ENCODE results near the gene SLC38A7.

The SLC38A7 gene

GRCh38 chr16:58658796-58659211 is 25.8 kb downstream of the SLC38A7 start:
- no peak for TF ChIP-seq CTCF (conservative IDR thresholded peaks at IDR 0.05; ENCODE audit: low read depth, low read length)
- peak; percentile 65 for DNase-seq (ENCODE audit: low read depth)
- no peak overlapping the region for H3K4me3 ChIP-seq (ENCODE audit: low read depth, low read length)

- DNase-seq (ENCODE audit: low read depth) = no peak
- TF ChIP-seq CTCF (conservative IDR thresholded peaks at IDR 0.05; ENCODE audit: low read depth, low read length) = no peak
- H3K4me3 ChIP-seq (ENCODE audit: low read depth, low read length) = no peak overlapping the region
Measured at GRCh38 chr16:58656899-58657298, 27.7 kb downstream of the SLC38A7 start.

- no peak overlapping the region for H3K4me3 ChIP-seq (ENCODE audit: low read depth, low read length)
- TF ChIP-seq CTCF (conservative IDR thresholded peaks at IDR 0.05; ENCODE audit: low read depth, low read length) = no peak
- no peak for DNase-seq (ENCODE audit: low read depth)
Measured at GRCh38 chr16:58655215-58655596, 29.4 kb downstream of the SLC38A7 start.

GRCh38 chr16:58654560-58655214 is 29.9 kb downstream of the SLC38A7 start:
- no peak for TF ChIP-seq CTCF (conservative IDR thresholded peaks at IDR 0.05; ENCODE audit: low read depth, low read length)
- H3K4me3 ChIP-seq (ENCODE audit: low read depth, low read length) = no peak overlapping the region
- DNase-seq (ENCODE audit: low read depth) = no peak

- no peak for TF ChIP-seq CTCF (conservative IDR thresholded peaks at IDR 0.05; ENCODE audit: low read depth, low read length)
- DNase-seq (ENCODE audit: low read depth) = peak; percentile 67
Measured at GRCh38 chr16:58652741-58653140, 31.8 kb downstream of the SLC38A7 start.

GRCh38 chr16:58651965-58652348 is 32.6 kb downstream of the SLC38A7 start:
- H3K4me3 ChIP-seq (ENCODE audit: low read depth, low read length) = no peak overlapping the region
- DNase-seq (ENCODE audit: low read depth) = peak; percentile 87
- TF ChIP-seq CTCF (conservative IDR thresholded peaks at IDR 0.05; ENCODE audit: low read depth, low read length) = no peak

More at GRCh38 chr16:58652741-58653140, 31.8 kb downstream of the SLC38A7 start:
- no peak overlapping the region for H3K4me3 ChIP-seq (ENCODE audit: low read depth, low read length)

GRCh38 chr16:58649707-58650106 is 34.9 kb downstream of the SLC38A7 start:
- no peak for DNase-seq (ENCODE audit: low read depth)
- no peak overlapping the region for H3K4me3 ChIP-seq (ENCODE audit: low read depth, low read length)
- no peak for TF ChIP-seq CTCF (conservative IDR thresholded peaks at IDR 0.05; ENCODE audit: low read depth, low read length)
